Transverse colon (tissue), 4 donors: ENCODE results near the gene ZNF778. TPM values are rescaled to one million over a fixed set of nuclear protein-coding genes. Genes with fewer than 3 reads are reported as not detected.
"Not testable (repeated sequence)": the region's sequence is repeated elsewhere in the genome, so short reads cannot be mapped to it uniquely, and the experiment has no call there.

Experiments used
- DNase-seq: peaks from one replicate; pipeline ENCODE4 v3.0.0-alpha.2; 2019
- H3K27ac ChIP-seq, 4 donors: fragments of 200-600 bp; sonication (generic); 2 replicates each; pipeline ENCODE4 v1.5.1; 2016 to 2018; ENCODE audit warnings: inconsistent platforms in 4 of 4
- H3K27me3 ChIP-seq: fragments of 200-600 bp; sonication (generic); 2 replicates; pipeline ENCODE4 v1.5.1; 2017; ENCODE audit warnings: inconsistent platforms
- H3K36me3 ChIP-seq, 4 donors: fragments of 200-600 bp; sonication (generic); 2 replicates each; pipeline ENCODE4 v1.5.1; 2017 to 2019; ENCODE audit warnings: inconsistent platforms in 4 of 4
- H3K4me1 ChIP-seq, 4 donors: fragments of 200-600 bp; sonication (generic); 2 replicates each; pipeline ENCODE4 v1.5.1; 2017 to 2020; ENCODE audit warnings: inconsistent platforms in 4 of 4
- H3K4me3 ChIP-seq, 4 donors: fragments of 200-600 bp; sonication (generic); 1 replicate in 1 of 4; 2 replicates in 3 of 4; pipeline versions ENCODE4 v1.5.1 to v1.6.1; 2017 to 2019; ENCODE audit warnings: inconsistent platforms in 4 of 4
- H3K9me3 ChIP-seq, 2 donors: fragments of 200-600 bp; sonication (generic); 2 replicates each; pipeline ENCODE4 v1.5.1; 2017 to 2019; ENCODE audit warnings: inconsistent platforms in 2 of 2
- CTCF ChIP-seq, 5 experiments: fragments of 200-600 bp in 3 of 5; fragments of 450-650 bp in 2 of 5; sonication (generic) in 3 of 5; IDR thresholded peaks; 1 replicate in 2 of 5; 2 replicates in 3 of 5; pipeline ENCODE4 v1.5.1; 2016 to 2017; ENCODE audit warnings: antibody characterized with exemption in 5 of 5, inconsistent platforms in 3 of 5, mild to moderate bottlenecking in 2 of 5, moderate library complexity in 1 of 5
- EP300 ChIP-seq: sonication (generic); formaldehyde crosslinking; IDR thresholded peaks from one replicate; pipeline ENCODE4 v1.6.1; 2017; ENCODE audit warnings: antibody characterized with exemption, low read depth
- POLR2A ChIP-seq: fragments of 450-650 bp; IDR thresholded peaks from one replicate; pipeline ENCODE4 v1.6.1; 2016; ENCODE audit warnings: antibody characterized with exemption, mild to moderate bottlenecking, moderate library complexity
- POLR2AphosphoS5 ChIP-seq, 3 donors: sonication (generic); formaldehyde crosslinking; IDR thresholded peaks; one replicate each; pipeline ENCODE4 v1.6.1; 2016; ENCODE audit warnings: antibody characterized with exemption in 3 of 3
- WGBS, 2 donors: methylation state at CpG; one replicate each; pipeline ENCODE4 v1.1.5; 2018; ENCODE audit warnings: low coverage in 1 of 2; 5-methylcytosine and 5-hydroxymethylcytosine counted together
- in situ Hi-C, 4 donors: fragments of 200-750 bp; cut with MboI; loops; one replicate each; pipeline versions ENCODE4 v1.15.0 to v1.15.1; 2017; ENCODE audit warnings: low sequenced_read_pairs in 3 of 4, low pct_ligation_motif_present in 1 of 4, low pct_unique_long_range_greater_than_20kb in 1 of 4
- intact Hi-C: fragments of 100-400 bp; cut with DNase I; formaldehyde crosslinking; loops from one replicate; pipeline ENCODE4 v1.15.1; 2023; ENCODE audit warnings: low total_unique reads
- total RNA-seq, 4 donors: library from RNA; depleted of rRNA; stranded (reverse); fragments of >200 nt; gene quantifications; one replicate each; pipeline ENCODE4 v1.1.0, GENCODE V29; 2016

ZNF778 gene
- total RNA-seq, 4 donors from 2014 or later: 9.3 to 89.0 (median 13.4) TPM

- 73 to 78% methylated on average over 10 to 18 of the region's 18 CpGs for WGBS, 2 donors
- no peak for TF ChIP-seq CTCF (IDR thresholded peaks at IDR 0.05)
- in situ Hi-C loops (no loop called here), intact Hi-C loops (no loop called here)
- H3K9me3 ChIP-seq: no peaks in the 10 kb centered on the region
- no peak overlapping the region for H3K27ac ChIP-seq
- no peaks in the 10 kb centered on the region for H3K36me3 ChIP-seq
- peaks cover 30% of the 10 kb centered on the region for H3K27me3 ChIP-seq
- peak overlapping the region in 3 of 4 donors; percentile 5 to 47 (median 32) for H3K4me3 ChIP-seq
- no peak for DNase-seq
- peaks cover 6 to 16% (median 15%) of the 10 kb centered on the region in 4 donors for H3K4me1 ChIP-seq
These were observed 40.4 kb downstream of the ZNF778 start for GRCh38 chr16:89257757-89258465.

DNA sequence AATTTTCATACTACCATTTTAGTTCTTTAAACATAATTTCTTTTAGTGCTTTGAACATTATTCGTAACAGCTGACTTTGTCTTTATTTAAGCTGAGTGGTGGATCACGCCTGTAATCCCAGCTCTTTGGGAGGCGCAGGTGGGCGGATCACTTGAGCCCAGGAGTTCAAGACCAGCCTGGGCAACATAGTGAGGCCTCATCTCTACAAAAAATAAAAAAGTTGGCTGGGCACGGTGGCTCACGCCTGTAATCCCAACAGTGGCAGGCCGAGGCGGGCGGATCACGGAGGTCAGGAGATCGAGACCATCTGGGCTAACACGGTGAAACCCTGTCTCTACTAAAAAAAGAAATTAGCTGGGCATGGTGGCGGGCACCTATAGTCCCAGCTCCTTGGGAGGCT lies 42.4 kb downstream of the ZNF778 start:
- H3K9me3 ChIP-seq, DNase-seq, H3K27ac ChIP-seq, in situ Hi-C loops, H3K4me3 ChIP-seq, H3K36me3 ChIP-seq, intact Hi-C loops: not testable (repeated sequence)
- H3K27me3 ChIP-seq: peaks cover 30% of the 10 kb centered on the region
- WGBS, 2 donors: 93 to 97% methylated on average over 5 to 13 of the region's 13 CpGs
- H3K4me1 ChIP-seq: peaks cover 6 to 16% (median 15%) of the 10 kb centered on the region in 4 donors

- no peak for DNase-seq
- 30 to 80% methylated on average over 2 to 30 of the region's 30 CpGs for WGBS, 2 donors
These were observed 44.4 kb downstream of the ZNF778 start for GRCh38 chr16:89261691-89262563.

DNA sequence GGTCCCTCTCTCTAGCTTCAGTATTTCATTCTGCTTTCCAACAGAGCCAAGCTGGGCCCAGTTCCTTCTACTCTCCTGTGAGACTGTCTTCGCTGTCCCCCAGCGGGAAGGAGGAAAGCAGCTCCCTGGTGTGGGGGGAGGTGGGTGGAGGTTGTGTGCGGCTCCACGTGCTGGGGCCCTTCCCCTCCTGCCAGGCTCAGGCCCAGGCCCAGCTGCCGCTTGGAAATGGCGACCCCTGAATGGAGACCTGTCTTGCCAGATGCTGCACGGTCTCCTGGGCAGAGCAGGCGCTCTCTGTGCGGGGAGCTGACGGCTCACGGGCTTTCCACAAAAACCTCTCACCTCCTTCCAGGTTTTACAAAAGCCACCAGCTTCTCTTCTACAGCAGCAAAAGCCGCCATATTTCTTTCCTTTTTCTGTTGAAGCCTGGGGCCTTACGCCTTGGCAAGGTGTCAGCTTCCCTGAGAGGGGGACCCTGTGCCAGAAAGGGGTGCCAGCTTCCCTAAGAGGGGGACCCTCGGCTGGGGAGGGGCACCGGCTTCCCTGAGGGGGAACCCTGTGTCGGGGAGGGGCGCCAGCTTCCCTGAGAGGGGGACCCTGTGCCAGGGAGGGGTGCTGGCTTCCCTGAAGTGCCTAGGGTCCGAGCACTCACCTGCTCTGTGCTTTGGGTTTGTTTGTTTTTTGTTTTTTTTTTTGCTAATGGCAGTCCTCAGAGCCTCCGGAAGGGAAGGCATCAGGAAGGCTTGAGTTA lies 47.5 kb downstream of the ZNF778 start:
- no peak for DNase-seq
- Histone ChIP-seq H3K9me3 (no peaks in the 10 kb centered on the region), H3K36me3 (peaks cover 0 to 11% (median 3%) of the 10 kb centered on the region in 4 donors), H3K27ac (no peak overlapping the region), H3K4me1 (peaks cover 0 to under 1% (median 0%) of the 10 kb centered on the region in 4 donors), H3K27me3 (no peaks in the 10 kb centered on the region), H3K4me3 (no peak overlapping the region)
- intact Hi-C loops: no loop called here
- TF ChIP-seq EP300: no peak
- 90 to 100% methylated on average over 1 to 19 of the region's 19 CpGs for WGBS, 2 donors
- in situ Hi-C loops: no loop called here

More at GRCh38 chr16:89261691-89262563, 44.4 kb downstream of the ZNF778 start:
- H3K27ac ChIP-seq: peak overlapping the region in 1 of 4 donors; percentile 8
- intact Hi-C loops: no loop called here
- TF ChIP-seq EP300 (no peak), POLR2A (no peak), CTCF (IDR thresholded peaks at IDR 0.05) (no peak), POLR2AphosphoS5 (IDR thresholded peaks at IDR 0.05) (no peak)
- no peaks in the 10 kb centered on the region for H3K9me3 ChIP-seq
- peaks cover 6 to 9% (median 8%) of the 10 kb centered on the region in 4 donors for H3K4me1 ChIP-seq
- in situ Hi-C loops: no loop called here
- peaks cover 0 to 3% (median 0%) of the 10 kb centered on the region in 4 donors for H3K36me3 ChIP-seq
- no peak overlapping the region for H3K4me3 ChIP-seq
- peaks cover 14% of the 10 kb centered on the region for H3K27me3 ChIP-seq

GRCh38 chr16:89265647-89266046 lies 48.1 kb downstream of the ZNF778 start:
- no peak overlapping the region for H3K4me3 ChIP-seq
- in situ Hi-C loops (no loop called here), intact Hi-C loops (no loop called here)
- peaks cover 0 to 18% (median 7%) of the 10 kb centered on the region in 4 donors for H3K36me3 ChIP-seq
- H3K27me3 ChIP-seq: no peaks in the 10 kb centered on the region
- no peak overlapping the region for H3K27ac ChIP-seq
- no peak for DNase-seq
- H3K9me3 ChIP-seq: no peaks in the 10 kb centered on the region
- peaks cover 0 to 4% (median 0%) of the 10 kb centered on the region in 4 donors for H3K4me1 ChIP-seq
- no peak for TF ChIP-seq POLR2A
- WGBS, 2 donors: 95% methylated on average over 16 of the region's 21 CpGs; no CpG with 5 or more reads in 1 of the 2 donors
